HG02759 (cell line): Measurements from ENCODE around the gene OTUD7B.
"Not testable (repeated sequence)": the region's sequence is repeated elsewhere in the genome, so short reads cannot be mapped to it uniquely, and the experiment has no call there.

Experiments
- ATAC-seq: cut with Tn5 transposase; IDR thresholded peaks from one replicate; pipeline ENCODE4 v1.9.1; 2021; ENCODE audit warnings: mild to moderate bottlenecking, moderate library complexity; ENCODE audit not compliant: unreplicated experiment

OTUD7B gene

DNA sequence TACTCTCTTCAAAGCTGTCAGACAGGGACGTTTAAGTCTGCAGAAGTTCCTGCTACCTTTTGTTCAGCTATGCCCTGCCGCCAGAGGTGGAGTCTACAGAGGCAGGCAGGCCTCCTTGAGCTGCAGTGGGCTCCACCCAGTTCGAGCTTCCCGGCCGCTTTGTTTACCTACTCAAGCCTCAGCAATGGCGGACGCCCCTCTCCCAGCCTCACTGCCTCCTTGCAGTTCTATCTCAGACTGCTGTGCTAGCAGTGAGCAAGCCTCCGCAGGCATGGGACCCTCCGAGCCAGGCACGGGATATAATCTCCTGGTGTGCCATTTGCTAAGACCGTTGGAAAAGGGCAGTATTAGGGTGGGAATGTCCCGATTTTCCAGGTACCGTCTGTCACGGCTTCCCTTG is 53.0 kb downstream of the OTUD7B start:
- ATAC-seq: not testable (repeated sequence)

DNA sequence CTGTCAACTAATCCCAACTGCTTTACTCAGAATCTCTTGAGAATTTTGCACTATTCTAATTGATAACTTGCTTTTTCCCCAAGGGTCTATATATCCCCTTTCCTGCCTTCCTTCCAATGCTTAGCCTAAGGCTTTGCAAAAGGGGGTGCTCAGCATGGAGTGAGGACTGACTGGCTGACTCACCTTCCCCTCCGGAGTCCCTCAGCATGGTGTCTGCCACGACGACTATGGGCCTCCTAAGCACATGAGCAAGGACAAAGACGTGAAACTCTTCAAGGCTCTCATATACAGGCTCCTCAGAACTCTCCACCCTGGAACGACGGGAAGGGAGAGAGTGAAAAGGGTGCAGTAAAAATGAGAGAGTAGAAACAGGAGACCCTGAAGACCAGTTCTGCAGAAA is 60.6 kb downstream of the OTUD7B start:
- no peak for ATAC-seq

DNA sequence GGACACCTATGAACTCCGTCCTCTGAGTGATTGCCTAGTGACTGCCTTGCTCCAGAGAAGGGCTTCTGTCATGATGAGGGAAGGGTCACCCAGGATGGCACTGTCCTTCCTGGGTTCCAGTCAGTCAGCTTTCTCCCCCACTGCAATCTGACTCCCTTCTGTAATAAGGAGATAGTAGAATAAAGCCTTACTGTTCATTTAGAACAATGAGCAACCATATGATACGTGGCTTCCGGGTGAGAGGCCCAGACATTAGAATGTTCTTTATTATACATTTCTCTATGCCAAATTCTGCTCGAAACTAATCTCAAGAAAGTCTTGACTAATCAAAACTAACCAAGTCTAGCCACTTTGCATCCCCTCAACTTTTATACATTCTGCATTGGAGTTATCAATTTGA is 65.3 kb downstream of the OTUD7B start:
- ATAC-seq: no peak

DNA sequence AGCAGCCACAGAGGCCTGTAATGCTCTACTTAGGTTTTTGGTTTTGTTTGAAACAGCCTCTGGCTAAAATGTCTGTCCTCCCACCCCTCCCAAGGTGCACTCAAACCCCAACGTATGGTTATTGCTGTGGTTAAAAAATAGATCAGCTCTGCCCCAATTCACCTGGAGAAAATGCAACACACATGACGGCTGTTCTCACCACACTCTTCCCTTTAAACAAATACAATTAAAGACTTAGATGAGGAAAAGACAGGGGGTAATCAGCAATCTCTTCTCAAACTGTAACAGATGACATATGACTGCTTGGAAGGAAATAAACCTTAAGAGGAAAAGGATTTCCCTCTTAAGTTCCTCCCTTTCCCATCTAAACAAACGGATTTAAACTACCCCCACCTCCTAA is 67.6 kb downstream of the OTUD7B start:
- ATAC-seq: no peak

DNA sequence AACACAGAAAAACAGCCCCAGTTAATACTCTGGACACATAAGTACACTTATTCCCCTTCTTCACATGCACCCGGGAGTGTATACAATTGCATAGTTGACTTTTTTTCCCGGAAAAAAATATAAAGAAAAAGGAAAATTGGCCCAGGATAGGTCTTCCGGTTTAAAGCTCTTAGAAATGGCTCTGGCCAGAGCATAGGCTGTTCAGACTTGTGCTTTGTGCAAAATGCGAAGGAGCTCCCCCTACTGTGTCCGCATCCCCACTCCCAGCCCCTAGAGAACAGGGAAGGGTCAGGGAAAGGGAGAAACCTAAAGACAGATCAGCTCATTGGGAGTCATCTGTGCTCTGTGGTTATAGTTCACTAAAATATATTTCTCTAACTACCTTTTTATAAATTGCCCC is 68.3 kb downstream of the OTUD7B start:
- no peak for ATAC-seq

DNA sequence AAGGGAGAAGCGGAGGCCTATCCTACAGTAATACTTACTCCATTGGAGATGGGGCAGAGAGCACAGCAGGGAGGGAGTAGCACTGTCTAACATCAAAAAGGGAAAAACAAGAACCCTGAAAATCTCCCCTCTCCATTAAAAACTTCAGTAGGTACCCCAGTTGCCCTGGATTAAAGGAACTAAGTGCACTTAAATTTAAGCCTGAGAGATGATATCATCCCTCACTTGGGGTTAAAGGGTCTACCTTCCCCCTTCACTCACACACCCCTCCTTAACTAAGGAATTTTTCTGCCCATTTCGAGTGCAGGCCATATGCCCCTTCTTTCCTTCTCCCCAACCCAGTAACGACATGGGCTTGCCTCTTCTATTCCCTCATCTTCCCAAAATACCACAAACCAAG is 70.1 kb downstream of the OTUD7B start:
- no peak for ATAC-seq

DNA sequence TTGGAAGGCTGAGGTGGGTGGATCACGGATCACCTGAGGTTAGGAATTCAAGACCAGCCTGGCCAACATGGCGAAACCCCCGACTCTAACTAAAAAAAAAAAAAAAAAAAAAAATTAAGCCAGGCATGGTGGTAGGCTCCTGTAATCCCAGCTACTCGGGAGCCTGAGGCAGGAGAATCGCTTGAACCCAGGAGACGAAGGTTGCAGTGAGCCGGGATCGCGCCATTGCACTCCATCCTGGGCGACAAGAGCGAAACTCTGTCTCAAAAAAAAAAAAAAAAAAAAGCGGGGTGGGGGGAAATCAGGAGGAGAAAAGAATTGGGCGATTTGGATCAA is 71.9 kb downstream of the OTUD7B start:
- not testable (repeated sequence) for ATAC-seq

DNA sequence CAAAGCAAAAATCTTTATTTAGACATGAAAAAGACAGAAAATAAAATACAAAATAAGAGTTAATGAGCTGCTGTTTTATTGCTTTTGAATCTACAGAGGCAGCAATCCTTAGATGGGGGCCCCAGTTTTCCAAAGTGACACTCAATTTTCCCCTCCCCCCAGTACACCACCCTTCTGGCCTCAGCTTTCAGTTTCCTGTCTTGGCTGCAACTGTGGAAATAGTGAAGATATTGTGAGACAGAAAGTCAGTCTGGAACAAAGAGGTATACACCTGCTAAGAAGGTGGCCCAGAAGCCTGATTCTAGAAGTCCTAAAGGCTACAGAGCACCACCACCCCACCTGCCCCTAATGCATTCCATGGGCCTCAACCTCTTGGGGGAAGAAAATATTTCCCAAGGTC is 72.8 kb downstream of the OTUD7B start:
- ATAC-seq: no peak

DNA sequence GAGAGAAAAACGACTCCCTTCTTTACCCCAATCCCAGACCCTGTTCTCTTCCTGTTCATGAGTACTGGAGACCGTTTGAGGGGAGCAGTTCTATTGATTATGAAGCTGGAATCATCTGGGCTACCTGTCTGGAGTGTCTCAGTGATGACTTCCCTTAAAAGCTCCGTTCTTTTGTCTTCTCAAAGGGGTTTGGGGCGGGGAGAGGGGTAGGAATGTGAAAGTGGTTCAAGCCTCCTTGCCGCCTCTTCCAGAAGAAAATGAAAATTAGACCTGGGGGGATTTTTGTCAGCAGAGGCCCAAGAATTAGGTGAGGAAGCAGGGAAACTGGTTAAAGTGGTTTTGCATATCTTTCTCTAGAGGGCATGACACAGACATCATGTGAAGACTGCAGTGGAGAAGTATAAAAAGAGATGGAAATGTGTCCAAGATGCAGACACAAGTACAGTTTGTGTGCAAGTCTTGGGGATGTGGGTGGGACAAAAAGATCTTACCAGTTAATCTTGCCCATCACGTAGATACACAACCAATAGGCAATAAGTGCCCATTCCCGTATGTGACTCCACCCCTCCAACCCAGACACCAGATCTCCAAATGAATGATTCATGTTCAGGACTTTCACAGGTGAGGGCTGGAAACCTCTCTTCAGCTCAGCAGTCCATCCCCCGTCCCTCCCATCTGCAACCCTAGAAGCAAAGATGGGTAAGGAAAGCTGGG is 73.4 kb downstream of the OTUD7B start:
- ATAC-seq: no peak

DNA sequence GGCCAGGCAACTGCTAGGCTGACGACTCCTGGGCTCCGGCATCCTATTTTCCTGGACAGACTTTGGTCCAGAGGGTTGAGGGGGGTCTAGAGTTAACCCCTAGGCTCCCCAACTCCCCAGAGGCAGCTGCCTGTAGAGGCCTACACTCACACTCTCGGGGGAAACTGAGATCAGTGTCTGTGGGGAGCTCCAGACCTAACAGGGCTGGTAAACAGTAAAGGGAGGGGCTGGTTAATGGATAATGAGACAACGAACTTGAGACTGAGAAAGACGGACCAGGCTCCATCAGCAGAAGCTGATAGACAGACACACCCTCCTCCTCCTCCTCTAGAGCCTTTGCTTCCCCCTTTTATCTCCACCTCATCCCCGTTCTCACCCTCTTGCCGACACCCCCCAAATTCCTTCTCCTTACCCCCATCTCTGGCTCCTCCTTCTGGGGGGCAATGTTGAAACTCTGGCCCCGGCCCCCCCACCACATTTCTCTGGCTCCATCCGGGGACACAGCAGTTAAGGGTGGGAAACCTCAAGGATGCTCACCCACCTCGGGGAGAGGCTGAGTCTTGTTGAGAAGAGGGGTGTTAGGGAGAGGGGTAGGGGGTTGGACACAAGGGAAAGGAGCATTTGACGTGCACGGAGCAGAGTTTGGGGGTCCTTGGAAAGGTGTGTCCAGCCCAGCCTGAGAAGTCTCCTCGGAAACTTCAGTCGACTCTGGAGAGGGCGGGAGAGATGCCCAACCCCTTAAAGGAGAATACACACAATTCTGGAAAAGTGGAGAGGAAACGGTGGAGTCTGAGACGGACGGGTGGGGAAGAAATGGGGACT is 74.1 kb downstream of the OTUD7B start, which contains the start of gene MTMR11:
TSS of gene MTMR11 (minus strand) at position 710 of the 822 bp plus-strand sequence. CDS start at position 478, 232 bp downstream.
- ATAC-seq: no peak

DNA sequence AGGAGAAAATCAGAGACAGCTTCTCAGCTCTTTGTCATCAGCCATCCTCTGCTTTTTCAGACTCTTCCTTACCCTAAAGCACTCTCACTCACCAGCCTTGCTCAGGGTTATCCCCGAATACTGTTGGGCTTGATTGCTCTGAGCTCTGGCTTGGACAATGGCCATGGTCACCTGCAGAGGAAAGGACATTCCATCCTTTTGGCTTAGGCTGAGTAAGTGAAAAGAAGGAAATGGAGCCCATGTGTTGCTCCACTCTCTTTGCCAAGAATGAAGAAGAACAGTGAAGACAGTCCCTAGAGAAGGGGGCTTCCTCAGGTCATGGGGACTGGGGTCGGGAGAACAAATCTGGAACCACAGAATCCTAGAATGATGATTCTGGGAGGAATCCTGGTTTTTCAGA is 76.2 kb downstream of the OTUD7B start:
- ATAC-seq: no peak

DNA sequence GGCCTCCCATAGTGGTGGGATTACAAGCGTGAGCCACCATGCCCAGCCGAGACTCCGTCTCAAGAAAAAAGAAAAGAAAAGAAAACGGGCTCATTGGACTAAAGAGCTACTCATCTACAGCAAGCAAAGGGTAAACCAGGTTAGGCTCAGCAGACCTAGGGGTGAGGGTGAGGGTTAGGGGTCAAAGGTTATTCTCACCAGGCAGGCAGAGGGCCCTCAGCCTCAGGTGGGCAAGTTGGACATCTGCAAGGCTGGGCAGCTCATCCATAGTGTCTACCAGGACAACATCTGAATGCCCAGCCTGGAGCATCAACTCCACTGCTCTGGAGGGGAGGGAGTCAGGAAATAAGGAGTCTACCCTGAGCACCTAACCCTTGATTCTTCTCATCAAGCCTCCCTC is 77.3 kb downstream of the OTUD7B start:
- no peak for ATAC-seq

DNA sequence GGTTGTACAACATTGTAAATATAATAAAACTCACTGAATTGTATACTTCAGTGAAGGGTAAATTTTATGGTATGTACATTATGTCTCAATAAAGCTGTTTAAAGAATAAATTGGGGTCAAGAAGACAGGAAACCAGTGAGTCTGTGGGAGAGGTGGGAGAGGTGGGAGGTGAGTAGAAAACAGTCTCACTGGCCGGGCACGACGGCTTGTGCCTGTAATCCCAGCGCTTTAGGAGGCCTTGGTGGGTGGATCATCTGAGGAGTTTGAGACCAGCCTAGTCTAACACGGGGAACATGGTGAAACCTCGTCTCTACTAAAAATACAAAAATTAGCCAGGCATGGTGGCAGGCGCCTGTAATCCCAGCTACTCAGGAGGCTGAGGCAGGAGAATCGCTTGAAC is 78.1 kb downstream of the OTUD7B start:
- ATAC-seq: no peak

DNA sequence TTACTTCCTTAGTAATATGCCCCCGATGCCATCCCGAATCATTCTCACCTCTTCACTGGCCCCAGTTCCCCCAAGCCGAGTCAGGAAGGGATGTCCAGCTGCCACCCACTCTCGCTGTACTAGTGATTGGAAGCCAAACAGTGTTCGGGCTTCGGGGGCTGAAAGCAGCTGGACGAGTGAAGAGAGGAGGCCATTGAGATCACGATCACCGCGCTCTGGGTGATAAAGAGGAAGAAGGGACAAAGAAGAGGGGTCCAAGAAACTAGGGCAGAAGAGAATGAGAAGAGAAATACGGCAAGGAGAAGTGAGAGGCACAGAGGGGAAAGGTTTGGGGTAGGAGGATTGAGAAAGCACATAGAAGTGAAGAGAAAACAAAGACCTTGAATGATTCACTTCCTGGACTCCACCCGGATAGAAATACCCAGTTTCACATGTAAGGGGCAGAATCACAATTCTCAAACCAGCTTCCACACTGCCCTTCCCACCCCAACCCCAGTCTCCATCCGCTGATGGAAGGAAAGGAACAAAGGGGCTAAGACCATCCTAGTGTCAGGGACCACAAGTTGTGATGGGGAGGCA is 79.2 kb downstream of the OTUD7B start:
- ATAC-seq: no peak

DNA sequence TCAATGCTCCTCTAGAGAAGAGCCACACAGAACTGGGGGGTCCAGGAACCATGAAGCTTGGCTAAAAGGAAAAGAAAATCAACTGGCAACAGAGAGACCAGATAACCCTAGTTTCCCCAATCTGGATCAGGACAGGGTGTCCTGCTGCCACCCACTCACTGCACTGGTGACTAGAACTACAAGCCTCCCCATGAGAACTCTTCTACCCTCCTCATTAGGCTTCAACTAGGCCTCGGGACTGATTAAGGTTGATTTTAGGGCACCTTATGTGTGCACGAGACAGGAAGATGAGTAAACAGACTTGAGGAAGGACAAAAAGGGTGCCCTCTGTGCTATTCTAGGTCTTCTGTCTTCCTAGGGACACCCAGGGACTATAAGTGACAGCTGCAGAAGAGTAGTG is 80.7 kb downstream of the OTUD7B start:
- no peak for ATAC-seq

DNA sequence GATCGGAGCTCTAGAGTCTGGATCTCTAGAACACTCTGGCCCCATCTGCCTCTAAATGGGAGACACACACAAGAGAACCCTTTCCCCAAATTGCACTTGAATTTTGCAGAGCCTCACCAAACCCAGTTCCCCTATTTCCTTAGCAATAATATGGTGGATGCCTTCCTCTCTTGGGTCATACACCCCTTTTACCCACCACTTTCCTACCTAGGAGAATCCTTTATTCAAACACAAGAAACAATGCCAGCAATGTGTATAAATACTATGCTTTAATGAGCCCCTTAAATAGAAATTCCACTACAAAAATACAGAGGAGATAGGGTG is 82.2 kb downstream of the OTUD7B start:
- no peak for ATAC-seq

DNA sequence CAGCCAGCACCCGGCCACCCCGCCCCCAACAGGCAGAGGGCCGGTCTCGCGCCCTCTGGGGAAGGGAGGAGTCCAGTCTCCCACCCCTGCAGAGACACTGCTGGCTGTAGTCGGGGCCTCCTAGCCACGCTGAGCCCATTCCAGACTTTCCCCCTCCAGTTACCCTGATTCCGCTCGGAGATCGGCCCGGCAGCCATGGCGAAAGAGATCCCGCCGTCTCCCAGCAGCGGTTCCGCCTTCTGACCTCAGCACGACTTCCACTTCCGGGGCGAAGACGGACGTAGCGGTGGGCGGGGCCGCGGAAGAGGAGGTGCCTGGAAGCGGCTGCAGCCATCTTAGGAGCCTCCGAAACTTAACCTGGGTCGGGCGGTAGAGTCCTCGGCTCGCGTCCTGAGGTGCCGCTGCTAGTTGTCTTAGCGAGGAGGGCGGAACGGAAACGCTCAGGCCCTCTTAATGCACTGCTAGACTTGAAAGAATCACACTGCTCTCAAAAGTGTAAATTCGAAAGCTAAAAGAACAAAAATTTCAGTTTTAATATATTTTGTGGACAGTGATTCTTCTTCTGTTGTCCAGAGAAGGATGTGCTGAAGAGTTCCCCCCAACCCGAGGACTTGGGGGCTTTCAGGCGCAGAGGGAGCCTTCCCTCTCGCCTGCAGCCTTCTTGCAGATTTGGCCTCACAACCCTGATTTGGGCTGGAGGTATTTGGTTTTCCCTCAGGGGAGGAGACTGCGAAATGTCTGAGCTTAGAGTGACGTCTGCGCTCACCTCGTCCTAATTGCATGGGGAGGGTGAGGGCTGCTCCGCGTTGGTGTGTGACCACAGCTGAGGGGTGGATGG is 82.7 kb downstream of the OTUD7B start, which contains the start of gene SF3B4:
TSS of gene SF3B4 (minus strand) at position 241 of the 838 bp plus-strand sequence. CDS start at position 197, 44 bp downstream.
- peak; percentile 97 for ATAC-seq

DNA sequence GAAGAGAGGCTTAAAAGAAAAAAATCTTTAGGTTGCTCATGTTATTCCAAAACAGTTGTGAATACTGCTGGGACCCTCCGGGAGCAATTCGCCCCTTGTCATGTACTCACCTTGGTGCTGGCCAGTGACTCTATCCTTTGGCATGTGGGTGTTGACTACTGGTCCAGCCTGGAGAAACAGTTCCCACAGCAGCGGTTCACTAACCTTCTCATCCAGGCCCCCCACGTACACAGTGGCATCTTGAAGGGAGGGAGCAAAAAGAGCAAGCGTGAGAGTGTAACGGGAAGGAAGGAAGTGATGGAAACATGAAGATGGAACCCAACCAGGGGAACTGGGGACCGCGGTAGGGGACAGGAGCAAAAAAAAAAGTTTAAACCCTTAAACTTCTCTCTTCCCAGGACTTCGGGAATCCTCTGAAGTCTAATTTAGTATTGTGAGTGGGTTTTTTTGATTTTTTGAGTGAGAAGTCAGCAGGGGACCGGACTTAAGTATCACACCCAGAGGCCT is 83.4 kb downstream of the OTUD7B start:
- ATAC-seq: no peak

DNA sequence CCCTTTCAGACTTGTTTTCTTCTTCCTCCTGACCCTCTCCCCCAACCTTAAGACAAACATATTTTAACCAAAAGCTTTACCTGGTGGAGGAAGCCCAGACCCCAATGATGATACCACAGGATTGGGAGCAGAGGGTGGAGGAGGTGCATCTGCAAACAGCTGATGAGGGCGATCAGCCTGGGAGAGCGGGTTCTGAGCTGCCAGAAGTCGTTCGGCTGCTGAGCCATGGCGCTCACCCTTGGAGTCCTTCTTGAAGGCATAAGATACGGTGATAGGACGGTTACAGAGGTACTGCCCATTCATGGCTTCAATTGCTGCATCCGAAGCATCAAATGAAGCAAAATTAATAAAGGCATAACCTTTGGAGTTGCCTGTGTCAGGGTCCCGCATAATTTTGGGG is 84.2 kb downstream of the OTUD7B start:
- ATAC-seq: no peak

DNA sequence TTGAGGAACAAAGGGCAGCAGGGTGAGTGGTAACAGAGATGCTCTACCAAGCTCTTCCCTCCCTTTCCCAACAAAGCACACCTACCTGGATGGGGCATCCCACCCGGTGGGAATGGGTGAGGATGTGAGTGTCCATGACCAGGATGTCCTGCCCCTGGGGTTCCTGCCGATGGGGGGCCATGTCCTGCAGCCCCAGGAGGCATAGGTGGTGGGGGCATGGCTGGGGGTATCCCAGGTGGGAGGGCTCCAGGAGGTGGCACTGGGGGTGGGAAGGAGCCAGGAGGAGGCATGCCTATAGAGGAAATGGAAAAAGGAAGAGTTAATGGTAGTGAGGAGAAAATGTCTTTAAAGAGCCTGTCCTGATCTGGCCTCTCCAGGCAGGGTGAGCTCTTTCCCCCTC is 84.8 kb downstream of the OTUD7B start:
- ATAC-seq: no peak

DNA sequence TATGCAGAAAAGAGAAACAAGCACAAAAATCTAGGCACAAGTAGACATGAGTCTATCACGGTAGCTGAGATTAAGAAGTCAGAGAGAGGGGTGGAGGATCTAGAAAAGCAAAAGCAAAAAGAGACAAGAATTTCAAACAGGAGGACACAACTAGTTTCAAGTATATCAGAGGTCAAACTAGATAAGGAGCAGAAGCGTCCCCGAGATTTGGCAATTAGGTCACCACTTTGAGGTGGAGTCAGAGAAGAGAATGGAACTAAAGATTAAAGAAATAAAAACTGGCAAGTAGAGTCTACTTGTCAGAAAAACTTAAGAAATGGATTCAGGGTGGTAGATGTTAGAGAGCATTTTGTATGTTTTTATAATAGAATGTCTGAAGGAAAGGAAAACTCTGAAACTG is 85.2 kb downstream of the OTUD7B start:
- no peak for ATAC-seq
